DOHH2 (cell line): Measurements from ENCODE around the gene COL7A1.

Experiments
- EZH2phosphoT487 ChIP-seq: fragments of 200-600 bp; sonication (generic); IDR thresholded peaks from 2 replicates; pipeline ENCODE4 v1.6.1; 2017; ENCODE audit warnings: borderline replicate concordance, mild to moderate bottlenecking, antibody characterized with exemption, low read length, moderate library complexity, mixed read lengths
- TF ChIP-seq, protein P1 (sequence below): fragments of 200-600 bp; sonication (generic); IDR thresholded peaks from one replicate; pipeline ENCODE4 v1.5.1; 2014; ENCODE audit warnings: antibody characterized with exemption, mild to moderate bottlenecking, low read depth, low read length; ENCODE audit not compliant: poor library complexity, severe bottlenecking

DNA sequence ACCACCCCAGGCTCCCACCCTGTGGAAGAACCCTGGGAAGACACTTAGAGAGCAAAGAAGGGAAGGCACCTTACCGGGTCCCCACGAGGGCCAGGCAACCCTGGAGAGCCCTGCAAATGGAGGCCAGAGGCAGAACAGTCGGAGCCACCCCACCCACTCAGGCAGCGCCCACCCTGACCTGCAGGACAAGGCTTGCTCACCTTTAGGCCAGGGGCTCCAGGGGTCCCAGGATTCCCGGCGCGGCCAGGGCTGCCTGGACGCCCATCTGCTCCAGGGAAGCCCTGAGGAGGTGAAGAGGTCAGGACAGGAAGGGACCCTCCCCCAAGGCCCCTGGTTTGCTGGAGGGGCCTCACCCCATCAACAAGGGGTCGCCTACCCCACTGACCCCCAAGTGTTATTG, 10.3 kb downstream of the COL7A1 start:
- TF ChIP-seq, protein P1, sequence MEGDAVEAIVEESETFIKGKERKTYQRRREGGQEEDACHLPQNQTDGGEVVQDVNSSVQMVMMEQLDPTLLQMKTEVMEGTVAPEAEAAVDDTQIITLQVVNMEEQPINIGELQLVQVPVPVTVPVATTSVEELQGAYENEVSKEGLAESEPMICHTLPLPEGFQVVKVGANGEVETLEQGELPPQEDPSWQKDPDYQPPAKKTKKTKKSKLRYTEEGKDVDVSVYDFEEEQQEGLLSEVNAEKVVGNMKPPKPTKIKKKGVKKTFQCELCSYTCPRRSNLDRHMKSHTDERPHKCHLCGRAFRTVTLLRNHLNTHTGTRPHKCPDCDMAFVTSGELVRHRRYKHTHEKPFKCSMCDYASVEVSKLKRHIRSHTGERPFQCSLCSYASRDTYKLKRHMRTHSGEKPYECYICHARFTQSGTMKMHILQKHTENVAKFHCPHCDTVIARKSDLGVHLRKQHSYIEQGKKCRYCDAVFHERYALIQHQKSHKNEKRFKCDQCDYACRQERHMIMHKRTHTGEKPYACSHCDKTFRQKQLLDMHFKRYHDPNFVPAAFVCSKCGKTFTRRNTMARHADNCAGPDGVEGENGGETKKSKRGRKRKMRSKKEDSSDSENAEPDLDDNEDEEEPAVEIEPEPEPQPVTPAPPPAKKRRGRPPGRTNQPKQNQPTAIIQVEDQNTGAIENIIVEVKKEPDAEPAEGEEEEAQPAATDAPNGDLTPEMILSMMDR: no peak
- no peak for TF ChIP-seq EZH2phosphoT487
